Testis (tissue), 2 donors: Measurements from ENCODE around the gene INPP5F.

Experiments
- CTCF ChIP-seq, 3 experiments: fragments of 450-650 bp in 2 of 3; fragments of 200-600 bp in 1 of 3; sonication (generic) in 1 of 3; IDR thresholded peaks; one replicate each; pipeline ENCODE4 v1.5.1; 2016 to 2019; ENCODE audit warnings: antibody characterized with exemption in 3 of 3, mild to moderate bottlenecking in 2 of 3, moderate library complexity in 1 of 3
- POLR2A ChIP-seq: fragments of 450-650 bp; IDR thresholded peaks from one replicate; pipeline ENCODE4 v1.6.1; 2017; ENCODE audit warnings: antibody characterized with exemption, mild to moderate bottlenecking, moderate library complexity

- TF ChIP-seq CTCF (IDR thresholded peaks at IDR 0.05), result no peak
- TF ChIP-seq POLR2A, result no peak
Observed at GRCh38 chr10:119679480-119679829, 46.4 kb upstream of the INPP5F start.
